NCI-H2227 treated with DMSO at 0.1 percent for 48 hours (cell line): ENCODE measurements around the gene PABPC5.

Source experiments
- DNase-seq: peaks from one replicate; lab custom pipeline; 2025; lab: John Stamatoyannopoulos, UW

The PABPC5 gene

DNA sequence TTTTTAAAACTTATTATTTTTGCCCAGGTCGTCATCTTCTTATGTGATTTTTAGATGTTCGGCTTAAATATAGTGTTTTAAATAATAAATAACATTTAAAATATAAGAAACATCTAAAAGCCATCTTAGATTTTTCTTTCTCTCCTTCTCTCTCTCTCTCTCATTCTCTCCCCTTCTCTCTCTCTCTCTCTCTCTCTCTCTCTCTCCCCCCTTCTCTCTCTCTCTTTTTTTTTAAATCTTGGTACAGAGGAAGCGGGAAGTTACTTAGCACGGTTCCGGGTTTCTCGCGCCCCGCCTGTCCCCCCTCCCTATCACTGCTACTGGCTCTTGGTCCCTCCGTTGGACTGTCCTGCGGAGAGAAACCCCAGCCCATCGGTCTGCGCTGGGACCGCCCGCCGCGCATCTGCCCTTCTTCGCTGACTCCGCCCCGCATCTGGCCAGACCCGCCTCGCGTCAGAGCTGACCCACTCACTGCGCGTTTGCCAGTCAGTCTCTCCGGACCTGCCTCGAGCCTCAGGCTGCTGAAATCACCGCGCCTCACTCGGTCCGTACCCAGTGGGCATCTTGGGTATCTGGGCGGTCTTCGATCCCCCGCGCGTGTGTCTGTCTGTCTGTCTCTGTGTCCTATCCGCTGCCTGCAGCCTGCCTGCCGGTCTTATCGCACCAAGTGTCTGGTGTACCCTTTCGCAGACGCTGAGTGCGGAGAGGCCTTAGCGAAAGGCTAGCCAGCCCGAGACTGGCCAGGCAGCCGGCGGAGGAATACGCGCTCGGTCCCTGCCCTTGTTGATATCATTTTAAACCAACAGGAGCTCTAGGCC lies at the start of gene PABPC5:
TSS of gene PABPC5 (plus strand) at position 489 of the 818 bp plus-strand sequence. CDS start 739 bp downstream, outside the sequence.
- peak; percentile 36 for DNase-seq

DNA sequence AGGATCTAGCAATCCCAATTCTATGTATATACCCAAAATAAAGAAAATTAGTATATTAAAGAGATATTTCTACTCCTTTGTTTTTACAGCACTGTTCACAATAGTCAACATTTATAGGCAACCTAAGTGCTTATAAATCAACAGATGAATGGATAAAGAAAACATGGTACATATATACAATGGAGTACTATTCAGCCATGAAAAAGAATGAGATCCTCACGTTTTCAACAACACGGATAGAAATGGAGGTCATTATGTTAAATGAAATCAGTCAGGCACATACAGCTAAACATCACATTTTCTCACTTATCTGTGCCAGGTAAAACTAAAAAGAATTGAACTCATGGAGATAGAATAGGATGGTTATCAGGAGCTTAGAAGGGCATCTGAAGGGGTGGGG lies 45.6 kb upstream of the PABPC5 start:
- no peak for DNase-seq

DNA sequence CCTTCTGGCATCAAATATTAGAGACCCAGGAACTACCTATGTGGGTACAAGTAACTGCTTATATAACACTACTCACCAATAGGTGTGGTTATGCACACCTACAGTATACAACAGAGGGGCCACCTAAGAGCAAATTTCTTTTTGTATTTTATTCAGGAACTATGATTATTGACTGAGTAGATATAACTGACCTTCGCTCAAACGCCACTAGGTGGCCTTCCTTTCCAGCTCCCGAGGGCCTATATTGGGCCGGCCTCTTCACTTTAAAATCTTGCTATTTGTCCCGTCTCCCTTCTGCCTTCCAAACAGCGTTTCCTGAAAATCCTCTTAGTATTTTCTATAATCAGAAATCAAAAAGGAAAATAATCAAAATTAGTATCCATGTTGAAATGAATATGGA lies 19.9 kb upstream of the PABPC5 start:
- DNase-seq = no peak

DNA sequence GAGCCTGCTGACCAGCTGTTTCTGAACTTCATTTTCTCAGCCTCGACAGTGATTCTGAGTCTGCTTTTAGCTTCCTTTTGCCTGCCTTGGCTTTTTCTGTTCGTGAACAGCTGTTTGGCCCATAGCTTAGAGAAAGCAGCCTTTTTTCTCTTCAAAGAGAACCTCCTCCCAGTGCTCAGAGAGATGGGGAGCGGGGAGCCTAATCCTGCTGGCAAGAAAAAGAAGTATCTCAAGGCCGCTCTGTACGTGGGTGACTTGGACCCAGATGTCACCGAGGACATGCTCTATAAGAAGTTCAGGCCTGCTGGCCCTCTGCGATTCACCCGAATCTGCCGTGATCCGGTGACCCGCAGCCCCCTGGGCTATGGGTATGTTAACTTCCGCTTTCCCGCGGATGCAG lies 756 bp downstream of the PABPC5 start:
- DNase-seq = no peak
